GM13976 (cell line): ENCODE results near the gene ITGA11.

Experiments used
- DNase-seq: peaks from one replicate; pipeline ENCODE4 v3.0.0; 2012; ENCODE audit warnings: low spot score
- in situ Hi-C: fragments of 300-500 bp; cut with MboI; formaldehyde crosslinking; loops from one replicate; pipeline ENCODE4 v1.12.0; 2022; ENCODE audit warnings: low sequenced_read_pairs, mixed read lengths, inconsistent platforms; ENCODE audit not compliant: unreplicated experiment
- TF ChIP-seq, protein P1 (sequence below): IDR thresholded peaks from 2 replicates; pipeline ENCODE4 v1.5.1; 2012; ENCODE audit warnings: borderline replicate concordance, mild to moderate bottlenecking; ENCODE audit not compliant: insufficient read depth; ENCODE audit errors: extremely low read depth, missing control alignments, control extremely low read depth

The ITGA11 gene

DNA sequence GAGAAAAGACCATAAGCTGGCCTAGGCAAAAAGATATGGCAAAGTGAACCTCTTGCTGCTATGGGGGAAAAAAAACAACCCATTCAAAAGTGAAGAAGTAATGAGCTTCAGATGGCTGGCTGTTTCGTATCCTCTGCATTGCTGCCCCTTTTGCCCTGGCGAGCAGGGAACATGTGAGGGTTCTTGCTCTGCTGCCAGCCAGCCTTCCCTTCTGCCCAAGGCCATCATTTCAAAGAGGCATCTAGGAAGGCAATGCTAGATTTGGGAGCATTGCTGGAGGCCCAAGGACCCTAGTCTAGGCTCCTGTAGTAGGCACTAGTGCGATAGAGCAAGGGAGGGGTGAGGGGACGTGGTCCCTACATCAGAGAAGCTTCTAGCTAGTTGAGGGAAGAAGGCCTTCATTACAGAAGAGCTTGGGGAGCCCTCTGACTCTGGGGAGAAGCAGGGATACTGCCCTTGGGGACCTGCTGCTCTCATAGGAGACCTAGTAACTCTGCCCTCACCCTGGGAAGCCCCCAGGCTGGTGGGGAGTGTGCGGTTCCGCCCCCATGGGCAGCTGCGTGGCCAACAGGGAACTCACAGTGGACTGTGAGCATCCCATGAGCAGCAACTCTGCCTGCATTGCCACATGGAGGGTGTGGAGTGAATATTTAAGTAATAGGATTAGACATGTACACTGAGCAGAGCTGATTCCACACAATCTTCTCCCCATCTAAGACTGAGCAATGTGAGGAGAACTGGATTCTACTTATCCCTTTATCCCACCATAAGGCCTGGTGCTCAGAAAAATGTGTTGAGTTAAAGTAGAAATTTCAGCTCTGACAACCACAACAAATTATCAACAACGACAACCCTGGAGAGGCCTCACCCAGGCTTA is 21.3 kb downstream of the ITGA11 start:
- in situ Hi-C loops = no loop called here
- TF ChIP-seq, protein P1, sequence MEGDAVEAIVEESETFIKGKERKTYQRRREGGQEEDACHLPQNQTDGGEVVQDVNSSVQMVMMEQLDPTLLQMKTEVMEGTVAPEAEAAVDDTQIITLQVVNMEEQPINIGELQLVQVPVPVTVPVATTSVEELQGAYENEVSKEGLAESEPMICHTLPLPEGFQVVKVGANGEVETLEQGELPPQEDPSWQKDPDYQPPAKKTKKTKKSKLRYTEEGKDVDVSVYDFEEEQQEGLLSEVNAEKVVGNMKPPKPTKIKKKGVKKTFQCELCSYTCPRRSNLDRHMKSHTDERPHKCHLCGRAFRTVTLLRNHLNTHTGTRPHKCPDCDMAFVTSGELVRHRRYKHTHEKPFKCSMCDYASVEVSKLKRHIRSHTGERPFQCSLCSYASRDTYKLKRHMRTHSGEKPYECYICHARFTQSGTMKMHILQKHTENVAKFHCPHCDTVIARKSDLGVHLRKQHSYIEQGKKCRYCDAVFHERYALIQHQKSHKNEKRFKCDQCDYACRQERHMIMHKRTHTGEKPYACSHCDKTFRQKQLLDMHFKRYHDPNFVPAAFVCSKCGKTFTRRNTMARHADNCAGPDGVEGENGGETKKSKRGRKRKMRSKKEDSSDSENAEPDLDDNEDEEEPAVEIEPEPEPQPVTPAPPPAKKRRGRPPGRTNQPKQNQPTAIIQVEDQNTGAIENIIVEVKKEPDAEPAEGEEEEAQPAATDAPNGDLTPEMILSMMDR = no peak
- no peak for DNase-seq

DNA sequence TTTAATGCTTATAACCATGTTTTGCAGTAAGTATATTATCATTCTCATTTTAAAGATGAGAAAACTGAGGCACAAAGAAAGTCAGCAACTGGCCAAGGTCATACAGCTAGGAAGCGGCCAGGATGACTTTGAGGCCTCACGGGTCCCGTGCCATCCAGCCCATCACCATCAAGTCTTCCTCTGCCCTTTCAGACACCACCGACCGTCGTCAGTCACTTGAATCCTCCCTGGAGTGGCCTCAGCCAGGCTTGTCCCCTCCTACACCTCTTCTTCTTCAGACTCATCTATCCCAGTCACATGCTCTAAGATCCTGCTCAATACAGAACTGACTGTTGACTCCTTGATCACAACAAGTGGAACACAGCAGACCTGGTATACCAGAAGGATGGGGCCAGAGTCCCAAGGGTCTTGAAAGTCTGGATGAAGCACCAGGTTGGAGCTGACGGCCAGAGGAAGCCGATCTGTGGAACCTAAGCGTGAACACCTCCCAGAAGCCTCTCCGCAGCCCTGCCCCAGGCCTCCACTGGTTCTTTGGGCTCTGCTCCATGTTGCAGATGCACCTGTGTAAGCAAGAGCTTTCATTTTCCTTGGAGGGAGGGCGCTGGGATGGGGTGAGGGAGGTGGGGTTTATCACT is 22.1 kb downstream of the ITGA11 start:
- in situ Hi-C loops = no loop called here
- TF ChIP-seq, protein P1 = no peak
- no peak for DNase-seq

DNA sequence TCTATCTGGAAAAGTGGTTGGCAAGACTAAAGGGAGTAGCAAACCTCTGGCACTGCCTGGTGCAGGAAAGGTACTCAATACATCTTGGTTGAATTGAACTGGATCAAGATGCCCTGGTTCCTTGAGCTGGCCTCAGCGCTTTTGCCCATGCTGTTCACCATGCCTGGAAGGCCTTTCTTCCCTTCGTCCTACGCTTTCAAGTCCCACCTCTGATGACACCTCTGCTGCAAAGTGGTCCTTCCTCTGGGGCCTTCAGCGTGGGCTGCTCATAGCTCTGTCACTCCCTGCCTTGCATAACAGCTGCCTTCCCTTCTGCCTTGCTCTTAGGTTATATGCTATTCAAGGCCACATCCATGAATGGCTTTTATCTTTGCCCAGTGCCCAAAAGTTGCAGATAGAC is 23.0 kb downstream of the ITGA11 start:
- TF ChIP-seq, protein P1 = no peak

DNA sequence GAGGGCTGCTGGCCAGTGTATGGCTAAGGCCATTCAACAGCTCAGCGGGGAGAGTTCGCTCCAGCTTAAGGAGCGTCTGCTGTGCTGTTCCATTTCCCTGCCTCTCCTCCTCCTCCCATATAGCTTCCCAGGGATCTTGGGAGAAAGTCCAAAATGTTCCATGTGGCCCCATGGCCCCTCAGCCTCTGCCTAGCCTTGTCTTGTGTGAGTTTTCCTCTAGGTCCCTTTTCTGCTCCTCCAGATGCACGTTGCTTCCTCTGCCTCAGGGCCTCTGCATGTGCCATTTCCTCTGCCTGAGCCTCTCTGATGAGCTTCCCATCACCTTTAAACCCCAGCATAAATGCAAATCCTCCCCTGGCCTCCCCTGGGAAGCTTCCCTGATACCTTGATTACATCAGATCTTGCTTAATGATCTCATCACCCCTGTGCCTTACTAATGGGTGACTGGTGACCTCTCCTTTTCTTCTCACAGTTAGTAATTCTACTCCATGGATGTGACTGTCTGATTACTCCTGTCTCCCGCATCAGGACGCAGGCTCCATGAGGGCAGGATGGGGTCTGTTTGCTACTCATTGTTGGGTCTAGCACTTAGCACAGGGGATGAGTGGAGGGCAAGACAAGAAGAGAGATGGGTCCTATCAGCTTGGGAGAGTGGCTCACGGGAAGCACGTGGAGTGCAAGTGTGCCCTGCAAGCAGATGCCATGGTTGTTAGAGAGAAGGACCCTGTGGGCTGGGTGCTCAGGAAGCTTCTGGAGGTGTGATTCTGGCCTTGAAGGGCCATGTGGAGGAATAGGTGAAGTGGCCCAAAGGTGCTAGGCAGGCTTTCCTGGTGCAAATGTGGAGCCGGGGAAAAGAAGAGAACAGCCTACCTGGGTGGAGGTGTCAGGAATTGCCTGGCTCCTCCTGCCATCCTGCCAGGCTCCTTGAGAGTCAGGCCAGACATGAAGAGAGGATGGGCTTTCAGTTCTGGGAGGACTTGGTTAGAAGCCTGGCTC is 23.8 kb downstream of the ITGA11 start:
- in situ Hi-C loops = no loop called here
- TF ChIP-seq, protein P1 = no peak
- no peak for DNase-seq

More for the DNA sequence above, 23.0 kb downstream of the ITGA11 start:
- in situ Hi-C loops = no loop called here
- no peak for DNase-seq

DNA sequence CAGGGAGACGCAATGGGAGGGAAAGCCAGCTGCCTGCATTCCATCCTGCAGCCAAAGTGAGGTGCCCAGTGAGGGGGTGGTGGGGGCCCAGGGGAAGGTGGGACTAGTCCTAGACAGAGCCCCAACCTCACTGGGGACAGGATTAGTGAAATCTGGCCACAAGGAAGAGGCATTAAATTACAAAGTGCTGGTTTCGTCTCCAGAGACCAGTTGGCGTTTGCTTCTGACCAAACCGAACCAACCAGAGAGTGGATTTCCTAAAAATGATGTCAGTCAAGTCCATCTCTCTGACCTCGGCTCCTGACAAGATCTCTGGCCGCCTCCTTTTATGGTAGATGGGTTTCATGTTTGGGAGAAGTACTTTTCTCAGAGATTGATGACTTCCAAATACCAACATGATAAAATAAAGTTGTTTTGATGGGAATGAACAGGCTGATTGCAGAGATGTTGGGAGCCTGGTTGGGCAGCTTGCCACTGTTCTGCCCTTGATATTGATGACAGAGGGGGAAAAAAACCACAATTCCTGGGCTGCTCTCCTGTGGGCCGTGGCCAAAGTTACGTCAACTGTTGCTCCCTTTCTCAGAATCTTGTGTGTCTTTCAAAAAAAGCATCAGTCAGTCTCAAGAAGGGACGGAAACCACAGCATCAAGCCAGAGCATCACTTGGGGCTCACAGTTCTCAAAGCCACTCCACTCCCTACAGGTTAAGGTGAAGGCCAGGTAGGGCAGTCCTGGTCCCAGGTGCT is 24.6 kb downstream of the ITGA11 start:
- DNase-seq = no peak
- in situ Hi-C loops = no loop called here
- TF ChIP-seq, protein P1 = no peak
